ENCODE measurements around the gene ZC3H8.

The ZC3H8 gene

DNA sequence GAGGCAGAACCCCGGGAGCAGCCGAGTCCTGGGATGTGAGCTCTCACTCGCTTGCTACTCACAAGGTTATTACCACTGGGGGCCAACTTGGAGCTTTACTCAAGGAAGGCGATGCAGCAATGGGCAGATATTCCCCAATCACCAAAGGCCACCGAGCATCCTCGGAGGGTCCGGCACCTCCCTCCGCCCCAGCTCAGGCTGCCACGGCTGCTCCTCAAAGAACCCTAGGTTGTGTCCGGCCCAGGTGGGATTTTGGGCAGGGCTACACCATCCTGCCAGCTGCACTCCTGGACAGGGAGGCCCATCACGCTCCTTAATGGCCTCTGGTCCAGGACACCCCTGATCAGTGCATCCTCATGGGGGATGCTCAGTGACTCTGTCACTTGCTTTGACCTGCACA is 91.9 kb downstream of the ZC3H8 start:
- DNase-seq: no peak

GRCh38 chr2:112162341-112162740 is 92.5 kb downstream of the ZC3H8 start:
- no peak for DNase-seq
